IMR-90 (cell line): ENCODE results near the gene ERGIC1. TPM values are rescaled to one million over a fixed set of nuclear protein-coding genes. Genes with fewer than 3 reads are reported as not detected.
A peak's percentile ranks its signal among the peaks of the same experiment; 100 is the strongest.

Experiments used
- ATAC-seq: fragments of 200-7000 bp; cut with Tn5 transposase; 2 replicates; pipeline ENCODE4 v1.9.1; 2020; ENCODE audit warnings: low read depth, mild to moderate bottlenecking, moderate library complexity
- BruUV-seq: library from RNA; stranded (reverse); fragments of 400-500 nt; replicated peaks from 2 replicates; lab custom pipeline; 2021; lab: Mats Ljungman, UMichigan
- CTCF ChIA-PET: fragments of 300-600 bp; formaldehyde crosslinking; extraction: SDS; loops from one replicate; lab custom pipeline; 2021; ENCODE audit warnings: antibody characterized with exemption; lab: Yijun Ruan, JAX
- POLR2A ChIA-PET: fragments of 300-600 bp; sonication (Branson Sonifier 250); formaldehyde crosslinking; loops from one replicate; lab custom pipeline; 2022; ENCODE audit warnings: antibody characterized with exemption; ENCODE audit not compliant: unreplicated experiment; lab: Charles Lee
- DNase-seq: peaks from one replicate; pipeline ENCODE4 v3.0.0; 2013
- H2AFZ ChIP-seq: replicated peaks from 2 replicates; pipeline ENCODE3; 2013; ENCODE audit warnings: low read length, mild to moderate bottlenecking; ENCODE audit not compliant: poor library complexity
- H2AK5ac ChIP-seq: 2 replicates; pipeline ENCODE4 v1.6.1; 2013; ENCODE audit warnings: low read depth, low read length, inconsistent platforms
- H2AK9ac ChIP-seq: replicated peaks from 2 replicates; pipeline ENCODE3; 2013; ENCODE audit warnings: mild to moderate bottlenecking, low read depth, low read length, moderate library complexity; ENCODE audit not compliant: poor library complexity
- H2BK120ac ChIP-seq: 2 replicates; pipeline ENCODE4 v1.6.1; 2013; ENCODE audit warnings: low read depth, low read length, inconsistent platforms
- H2BK15ac ChIP-seq: 3 replicates; pipeline ENCODE4 v1.6.1; 2013; ENCODE audit warnings: low read depth, low read length, inconsistent platforms
- H2BK20ac ChIP-seq: 2 replicates; pipeline ENCODE4 v1.6.1; 2013; ENCODE audit warnings: low read depth, mild to moderate bottlenecking, inconsistent platforms, low read length, moderate library complexity
- H2BK5ac ChIP-seq: 2 replicates; pipeline ENCODE4 v1.6.1; 2013; ENCODE audit warnings: mild to moderate bottlenecking, low read depth, low read length, inconsistent platforms; ENCODE audit not compliant: poor library complexity, severe bottlenecking
- H3K14ac ChIP-seq: replicated peaks from 2 replicates; pipeline ENCODE4 v1.6.1; 2013; ENCODE audit warnings: low read depth, low read length, inconsistent platforms
- H3K18ac ChIP-seq: 2 replicates; pipeline ENCODE4 v1.6.1; 2013; ENCODE audit warnings: low read depth, low read length, control low read depth
- H3K23ac ChIP-seq: 2 replicates; pipeline ENCODE4 v1.6.1; 2013; ENCODE audit warnings: low read depth, low read length, inconsistent platforms
- H3K27ac ChIP-seq: 2 replicates; pipeline ENCODE4 v1.5.1; 2013; ENCODE audit warnings: mild to moderate bottlenecking, control low read depth, low read length; ENCODE audit not compliant: insufficient read depth
- H3K27me3 ChIP-seq: 2 replicates; pipeline ENCODE4 v1.6.1; 2013; ENCODE audit warnings: low read length; ENCODE audit not compliant: control insufficient read depth, insufficient read depth
- H3K36me3 ChIP-seq: 2 replicates; pipeline ENCODE4 v1.6.1; 2013; ENCODE audit warnings: low read length, mixed read lengths; ENCODE audit not compliant: control insufficient read depth, insufficient read depth
- H3K4ac ChIP-seq: 2 replicates; pipeline ENCODE4 v1.6.1; 2013; ENCODE audit warnings: low read depth, low read length, inconsistent platforms
- H3K4me1 ChIP-seq: 2 replicates; pipeline ENCODE4 v1.6.1; 2013; ENCODE audit warnings: low read length, mixed read lengths; ENCODE audit not compliant: control insufficient read depth, insufficient read depth
- H3K4me2 ChIP-seq: 2 replicates; pipeline ENCODE4 v1.6.1; 2013; ENCODE audit warnings: low read depth, mild to moderate bottlenecking, control low read depth, low read length, moderate library complexity
- H3K4me3 ChIP-seq: 2 replicates; pipeline ENCODE4 v1.5.1; 2013; ENCODE audit warnings: low read depth, mild to moderate bottlenecking, control low read depth, low read length, moderate library complexity; ENCODE audit not compliant: insufficient read depth
- H3K56ac ChIP-seq: 2 replicates; pipeline ENCODE4 v1.6.1; 2013; ENCODE audit warnings: low read length, inconsistent platforms; ENCODE audit not compliant: insufficient read depth; ENCODE audit errors: extremely low read depth
- H3K79me1 ChIP-seq, 2 experiments: 2 replicates each; pipeline ENCODE4 v1.6.1; 2013; ENCODE audit warnings: low read length in 2 of 2, inconsistent platforms in 1 of 2, low read depth in 1 of 2
- H3K9ac ChIP-seq: 2 replicates; pipeline ENCODE4 v1.6.1; 2013; ENCODE audit warnings: low read depth, low read length, control low read depth
- H3K9me1 ChIP-seq: 2 replicates; pipeline ENCODE4 v1.6.1; 2013; ENCODE audit warnings: low read length, inconsistent platforms; ENCODE audit not compliant: insufficient read depth
- H3K9me3 ChIP-seq: 2 replicates; pipeline ENCODE4 v1.6.1; 2013; ENCODE audit warnings: low read length; ENCODE audit not compliant: control insufficient read depth, insufficient read depth
- H4K20me1 ChIP-seq: 2 replicates; pipeline ENCODE4 v1.6.1; 2013; ENCODE audit warnings: low read length, inconsistent platforms; ENCODE audit not compliant: insufficient read depth
- H4K5ac ChIP-seq: 2 replicates; pipeline ENCODE4 v1.6.1; 2013; ENCODE audit warnings: mild to moderate bottlenecking, low read depth, low read length, control low read depth
- H4K8ac ChIP-seq, 2 experiments: 2 replicates each; pipeline ENCODE4 v1.6.1; 2013; ENCODE audit warnings: low read depth in 2 of 2, low read length in 2 of 2, control low read depth in 1 of 2, inconsistent platforms in 1 of 2
- H4K91ac ChIP-seq: 2 replicates; pipeline ENCODE4 v1.6.1; 2013; ENCODE audit warnings: low read depth, low read length, inconsistent platforms; ENCODE audit not compliant: insufficient read depth
- BHLHE40 ChIP-seq: fragments of 150-350 bp; IDR thresholded peaks from 2 replicates; pipeline ENCODE4 v1.6.1; 2016; ENCODE audit warnings: mild to moderate bottlenecking, low read depth, low read length
- CEBPB ChIP-seq: IDR thresholded peaks from 2 replicates; pipeline ENCODE4 v1.6.1; 2012; ENCODE audit warnings: low read depth, low read length, improper control_type of control experiment
- CHD1 ChIP-seq: IDR thresholded peaks from 2 replicates; pipeline ENCODE4 v1.6.1; 2012; ENCODE audit warnings: low read depth, low read length, improper control_type of control experiment
- ELK1 ChIP-seq: fragments of 150-350 bp; IDR thresholded peaks from 2 replicates; pipeline ENCODE4 v1.6.1; 2016; ENCODE audit warnings: low read depth, mild to moderate bottlenecking, low read length, moderate library complexity, borderline replicate concordance
- FOS ChIP-seq: fragments of 150-350 bp; IDR thresholded peaks from 2 replicates; pipeline ENCODE4 v1.6.1; 2016; ENCODE audit warnings: low read depth, low read length
- MAFK ChIP-seq: IDR thresholded peaks from 2 replicates; pipeline ENCODE4 v1.6.1; 2012; ENCODE audit warnings: low read depth, low read length, improper control_type of control experiment
- MAZ ChIP-seq: IDR thresholded peaks from 2 replicates; pipeline ENCODE4 v1.6.1; 2012; ENCODE audit warnings: low read depth, mild to moderate bottlenecking, low read length, improper control_type of control experiment, moderate library complexity, borderline replicate concordance
- MXI1 ChIP-seq: IDR thresholded peaks from 2 replicates; pipeline ENCODE4 v1.6.1; 2012; ENCODE audit warnings: low read depth, mild to moderate bottlenecking, low read length, moderate library complexity, borderline replicate concordance
- NFE2L2 ChIP-seq: fragments of 150-350 bp; IDR thresholded peaks from 2 replicates; pipeline ENCODE4 v1.6.1; 2016; ENCODE audit warnings: low read depth, mild to moderate bottlenecking, low read length
- RAD21 ChIP-seq: IDR thresholded peaks from 2 replicates; pipeline ENCODE4 v1.6.1; 2012; ENCODE audit warnings: low read length, improper control_type of control experiment
- RCOR1 ChIP-seq: IDR thresholded peaks from 2 replicates; pipeline ENCODE4 v1.6.1; 2012; ENCODE audit warnings: mild to moderate bottlenecking, low read length, improper control_type of control experiment; ENCODE audit not compliant: insufficient replicate concordance
- RFX5 ChIP-seq: IDR thresholded peaks from 2 replicates; pipeline ENCODE4 v1.8.0; 2012; ENCODE audit warnings: low read depth, mild to moderate bottlenecking, low read length, moderate library complexity
- SMC3 ChIP-seq: fragments of 150-350 bp; IDR thresholded peaks from 2 replicates; pipeline ENCODE4 v1.6.1; 2016; ENCODE audit warnings: low read depth, mild to moderate bottlenecking, antibody characterized with exemption, low read length, moderate library complexity
- USF2 ChIP-seq: fragments of 150-350 bp; IDR thresholded peaks from 2 replicates; pipeline ENCODE4 v1.6.1; 2017; ENCODE audit warnings: mild to moderate bottlenecking, antibody characterized with exemption, low read length, low read depth
- WGBS, 2 experiments: methylation state at CpG; one replicate each; pipeline versions ENCODE4 v1.1.5 to v1.1.7; 2013; ENCODE audit warnings: missing lambda C conversion rate in 2 of 2; ENCODE audit not compliant: insufficient read length in 1 of 2; ENCODE audit errors: extremely low coverage in 2 of 2; 5-methylcytosine and 5-hydroxymethylcytosine counted together
- dilution Hi-C: fragments of 300-500 bp; cut with HindIII; formaldehyde crosslinking; loops from one replicate; pipeline ENCODE4 v1.14.3; 2018; ENCODE audit warnings: low sequenced_read_pairs; ENCODE audit not compliant: unreplicated experiment
- in situ Hi-C: fragments of 300-500 bp; cut with MboI; formaldehyde crosslinking; loops from 3 replicates; pipeline ENCODE4 v1.14.3; 2019; ENCODE audit warnings: low sequenced_read_pairs, inconsistent platforms, mixed read lengths
- intact Hi-C: fragments of 100-400 bp; cut with micrococcal nuclease; formaldehyde crosslinking; loops from 2 replicates; pipeline ENCODE4 v1.10.0; 2022
- polyA plus RNA-seq, 3 experiments: library from polyadenylated mRNA; depleted of rRNA; stranded (reverse); fragments of >200 nt; gene quantifications; 2 replicates each; pipeline ENCODE4 v1.2.3, GENCODE V29; 2012; ENCODE audit warnings: low replicate concordance in 1 of 3
- total RNA-seq: library from RNA; depleted of rRNA; stranded (reverse); fragments of >200 nt; gene quantifications from 2 replicates; pipeline ENCODE4 v1.2.3, GENCODE V29; 2012

The ERGIC1 gene
- total and polyA plus RNA-seq, 2 of the 4 experiments (the other 2 are of a cell fraction), result 134 to 192 TPM

- Histone ChIP-seq H2BK120ac (peak overlapping the region; percentile 99), H4K91ac (peak overlapping the region; percentile 99), H2AK5ac (peak overlapping the region; percentile 100), H3K9me1 (peaks cover 21% of the 10 kb centered on the region), H3K4me1 (peaks cover 22% of the 10 kb centered on the region), H3K4me3 (no peak overlapping the region), H2AFZ (peak overlapping the region; percentile 83), H3K9me3 (no peaks in the 10 kb centered on the region), H3K79me1 (peaks cover 11 to 79% of the 10 kb centered on the region in 2 experiments; a peak in 3 of 4 replicates), H2BK15ac (peak overlapping the region; percentile 95; the same call in 2 of the 3 replicates), H3K4me2 (no peak overlapping the region), H3K23ac (peak overlapping the region; percentile 83), H3K14ac (peak overlapping the region; percentile 94), H3K56ac (peak overlapping the region; percentile 79), H3K18ac (peak overlapping the region; percentile 83), H3K9ac (peak overlapping the region; percentile 26), H4K8ac (peak overlapping the region; percentile 91), H2AK9ac (peak overlapping the region; percentile 89), H4K5ac (peak overlapping the region; percentile 82), H3K27me3 (no peaks in the 10 kb centered on the region), H3K36me3 (peaks cover 44% of the 10 kb centered on the region), H3K27ac (peak overlapping the region; percentile 91), H3K4ac (peak overlapping the region; percentile 99), H2BK5ac (peak overlapping the region; percentile 98), H4K20me1 (no peaks in the 10 kb centered on the region), H2BK20ac (peak overlapping the region; percentile 98)
- ChIA-PET CTCF (interaction anchor here (0.9 to 1.1 kb wide), 2 partner anchors 10 to 206 kb away, joined by 3 read pairs; no protein-coding TSS in a partner anchor), POLR2A (interaction anchor here (0.6 to 1.4 kb wide), 2 partner anchors 8 to 149 kb away, joined by 3 to 5 read pairs; partner anchors contain the start of gene DUSP1)
- intact Hi-C loops, result no loop called here
- in situ Hi-C loops, result no loop called here
- ATAC-seq (no peak; the same call in 1 of the 2 replicates), DNase-seq (peak; percentile 57)
- dilution Hi-C loops, result no loop called here
- no TSS peak for BruUV-seq
- WGBS, 2 experiments, result 100% methylated on average over 1 of the region's 16 CpGs; no CpG with 5 or more reads in 1 of the 2 experiments
- TF ChIP-seq USF2 (no peak), RCOR1 (no peak), ELK1 (no peak), MXI1 (no peak), BHLHE40 (no peak), CHD1 (peak; percentile 39; the same call in 1 of the 2 replicates), RAD21 (no peak; the same call in 1 of the 2 replicates), CEBPB (no peak), FOS (no peak), MAZ (0 out of 2 replicates have a peak, but pooled peaks have one; percentile 88), RFX5 (no peak), MAFK (0 out of 2 replicates have a peak, but pooled peaks have one; percentile 0), NFE2L2 (no peak), SMC3 (no peak)
Observed at GRCh38 chr5:172919525-172920446, 85.7 kb downstream of the ERGIC1 start.
